HFFc6 (cell line): ENCODE results near the gene PPP3CA. TPM values are rescaled to one million over a fixed set of nuclear protein-coding genes. Genes with fewer than 3 reads are reported as not detected.
A peak's percentile ranks its signal among the peaks of the same experiment; 100 is the strongest.

Source experiments
- DNase-seq: peaks from one replicate; pipeline ENCODE4 v3.0.0-alpha.2; 2018
- H3K27ac Mint-ChIP-seq: 2 replicates; pipeline ENCODE4 v1.8.0; 2020; ENCODE audit warnings: mild to moderate bottlenecking, mixed read lengths
- H3K27me3 Mint-ChIP-seq: 2 replicates; pipeline ENCODE4 v1.8.0; 2021; ENCODE audit warnings: mild to moderate bottlenecking, moderate library complexity, mixed read lengths; ENCODE audit not compliant: insufficient read depth
- H3K36me3 Mint-ChIP-seq: 2 replicates; pipeline ENCODE4 v1.8.0; 2021; ENCODE audit warnings: low read depth, mixed read lengths
- H3K4me1 Mint-ChIP-seq: 2 replicates; pipeline ENCODE4 v1.8.0; 2020; ENCODE audit warnings: low read depth, mixed read lengths
- H3K4me3 Mint-ChIP-seq: 2 replicates; pipeline ENCODE4 v1.8.0; 2020; ENCODE audit warnings: mild to moderate bottlenecking, moderate library complexity, mixed read lengths
- H3K9me3 Mint-ChIP-seq: 2 replicates; pipeline ENCODE4 v1.8.0; 2020; ENCODE audit warnings: mild to moderate bottlenecking, mixed read lengths
- total RNA-seq, 6 experiments: library from RNA; stranded (reverse); fragmentation: NEBNext Ultra II Directional; extraction: Animal tissue kit (Norgen Biotek cat#: 25700); gene quantifications; 2 replicates in 1 of 6; 3 replicates in 5 of 6; pipeline ENCODE4 v1.2.3, GENCODE V29; 2021
- TF ChIP-seq, protein P1 (sequence below): fragments of 200-600 bp; sonication (generic); IDR thresholded peaks from 2 replicates; pipeline ENCODE4 v1.5.0; 2021; ENCODE audit warnings: antibody characterized with exemption, mild to moderate bottlenecking

Gene PPP3CA
- total RNA-seq, 6 experiments from 2014 or later, result 45.9 to 59.6 (median 55.0) TPM

DNA sequence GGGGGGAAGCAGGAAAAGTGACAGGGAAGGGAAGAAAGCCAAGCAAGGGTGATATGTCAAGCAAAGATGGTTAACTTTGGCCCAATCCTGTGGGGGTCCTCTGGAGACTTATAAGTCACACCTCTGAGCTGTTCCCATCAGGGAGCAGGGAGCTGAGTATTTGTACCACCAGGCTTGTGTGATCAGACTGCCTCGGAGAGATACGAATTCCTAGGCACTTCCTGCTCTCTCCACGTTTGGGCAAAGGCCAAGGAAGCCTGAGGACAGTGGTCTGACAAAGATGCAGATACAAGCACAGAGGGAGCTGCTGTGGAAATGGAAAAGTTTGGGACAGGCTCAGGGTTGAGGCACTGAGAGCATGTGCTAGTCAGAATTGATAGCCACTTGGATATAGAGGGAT is 10.4 kb upstream of the PPP3CA start:
- peaks cover 5% of the 10 kb centered on the region for H3K36me3 Mint-ChIP-seq
- no peaks in the 10 kb centered on the region; the same call in 1 of the 2 replicates for H3K27me3 Mint-ChIP-seq
- TF ChIP-seq, protein P1, sequence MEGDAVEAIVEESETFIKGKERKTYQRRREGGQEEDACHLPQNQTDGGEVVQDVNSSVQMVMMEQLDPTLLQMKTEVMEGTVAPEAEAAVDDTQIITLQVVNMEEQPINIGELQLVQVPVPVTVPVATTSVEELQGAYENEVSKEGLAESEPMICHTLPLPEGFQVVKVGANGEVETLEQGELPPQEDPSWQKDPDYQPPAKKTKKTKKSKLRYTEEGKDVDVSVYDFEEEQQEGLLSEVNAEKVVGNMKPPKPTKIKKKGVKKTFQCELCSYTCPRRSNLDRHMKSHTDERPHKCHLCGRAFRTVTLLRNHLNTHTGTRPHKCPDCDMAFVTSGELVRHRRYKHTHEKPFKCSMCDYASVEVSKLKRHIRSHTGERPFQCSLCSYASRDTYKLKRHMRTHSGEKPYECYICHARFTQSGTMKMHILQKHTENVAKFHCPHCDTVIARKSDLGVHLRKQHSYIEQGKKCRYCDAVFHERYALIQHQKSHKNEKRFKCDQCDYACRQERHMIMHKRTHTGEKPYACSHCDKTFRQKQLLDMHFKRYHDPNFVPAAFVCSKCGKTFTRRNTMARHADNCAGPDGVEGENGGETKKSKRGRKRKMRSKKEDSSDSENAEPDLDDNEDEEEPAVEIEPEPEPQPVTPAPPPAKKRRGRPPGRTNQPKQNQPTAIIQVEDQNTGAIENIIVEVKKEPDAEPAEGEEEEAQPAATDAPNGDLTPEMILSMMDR, result no peak
- H3K27ac Mint-ChIP-seq, result peak overlapping the region; percentile 66
- H3K9me3 Mint-ChIP-seq, result no peaks in the 10 kb centered on the region
- H3K4me1 Mint-ChIP-seq, result peaks cover 49% of the 10 kb centered on the region
- no peak for DNase-seq
- peak overlapping the region; percentile 13; the same call in 1 of the 2 replicates for H3K4me3 Mint-ChIP-seq

DNA sequence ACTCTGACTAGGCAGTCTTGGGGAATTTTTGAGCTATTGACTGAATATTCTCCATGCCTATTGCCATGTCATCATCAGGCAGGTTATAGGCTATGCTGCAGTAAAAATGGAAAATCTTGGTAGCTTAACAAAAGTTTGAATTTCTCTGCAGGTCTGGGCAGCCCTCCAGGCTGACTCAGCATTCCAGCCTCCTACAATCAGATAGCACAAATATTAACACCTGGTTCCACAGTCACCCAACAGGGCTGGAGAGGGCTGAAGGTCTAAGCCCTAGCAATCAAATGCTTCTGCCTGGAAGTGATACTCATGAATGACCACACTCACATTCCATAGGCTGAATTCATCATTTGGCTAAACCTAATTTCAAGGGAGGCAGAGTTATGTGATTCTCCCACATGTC is 9.6 kb upstream of the PPP3CA start:
- H3K4me3 Mint-ChIP-seq, result peak overlapping the region; percentile 75

DNA sequence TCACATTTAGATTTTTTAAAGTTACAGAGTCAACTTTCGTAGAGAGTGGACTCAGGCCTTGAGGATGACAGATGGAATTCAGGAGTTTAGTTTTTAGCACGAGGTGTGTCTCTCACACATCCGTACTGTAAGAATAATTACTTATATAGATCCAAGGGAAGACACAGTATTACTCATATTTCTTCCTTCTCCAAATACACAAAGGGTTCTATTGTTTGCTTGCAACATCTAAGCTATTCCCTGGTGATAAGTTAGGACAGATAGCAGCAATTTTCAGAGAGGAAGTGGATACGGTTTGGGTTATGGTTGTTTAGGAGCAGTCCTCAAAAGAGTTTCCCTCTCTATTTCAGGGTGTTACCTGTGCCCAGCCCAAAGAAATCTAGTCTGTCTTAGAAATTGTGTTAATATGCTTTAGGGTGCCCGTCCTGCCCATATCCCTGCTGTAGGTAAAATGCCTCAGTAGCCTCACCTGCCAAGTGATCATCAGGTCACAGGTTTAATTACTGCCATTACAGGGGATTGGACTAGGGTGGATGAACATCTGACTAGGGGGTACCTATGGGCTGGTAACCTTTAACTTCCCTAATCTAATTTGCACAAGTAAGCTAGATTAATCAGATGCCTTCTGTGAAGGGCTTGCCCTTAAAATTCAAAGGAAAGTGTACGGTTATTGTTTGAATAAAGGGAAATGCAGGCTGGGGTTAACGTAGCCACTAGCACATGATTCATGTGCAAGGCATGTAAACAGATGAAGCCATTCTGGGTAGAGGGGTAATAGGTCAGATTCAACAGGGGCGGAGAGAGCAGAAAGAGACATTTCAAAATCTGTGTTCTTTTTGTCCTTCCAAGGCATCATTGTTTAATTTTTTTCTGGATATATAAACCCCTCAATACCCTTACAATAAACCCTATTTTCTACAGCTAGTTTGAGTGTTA is 8.7 kb upstream of the PPP3CA start:
- H3K27ac Mint-ChIP-seq, result peak overlapping the region; percentile 84
- TF ChIP-seq, protein P1, result no peak
- peaks cover 49% of the 10 kb centered on the region for H3K4me1 Mint-ChIP-seq
- peak overlapping the region; percentile 75 for H3K4me3 Mint-ChIP-seq
- peak; percentile 82 for DNase-seq
- H3K27me3 Mint-ChIP-seq, result no peaks in the 10 kb centered on the region; the same call in 1 of the 2 replicates
- H3K36me3 Mint-ChIP-seq, result peaks cover 4% of the 10 kb centered on the region
- H3K9me3 Mint-ChIP-seq, result no peaks in the 10 kb centered on the region

More for the DNA sequence above, 9.6 kb upstream of the PPP3CA start:
- H3K27ac Mint-ChIP-seq, result peak overlapping the region; percentile 84
- peaks cover 5% of the 10 kb centered on the region for H3K36me3 Mint-ChIP-seq
- TF ChIP-seq, protein P1, result no peak
- peaks cover 49% of the 10 kb centered on the region for H3K4me1 Mint-ChIP-seq
- peak; percentile 93 for DNase-seq
- no peaks in the 10 kb centered on the region for H3K9me3 Mint-ChIP-seq
- no peaks in the 10 kb centered on the region; the same call in 1 of the 2 replicates for H3K27me3 Mint-ChIP-seq

DNA sequence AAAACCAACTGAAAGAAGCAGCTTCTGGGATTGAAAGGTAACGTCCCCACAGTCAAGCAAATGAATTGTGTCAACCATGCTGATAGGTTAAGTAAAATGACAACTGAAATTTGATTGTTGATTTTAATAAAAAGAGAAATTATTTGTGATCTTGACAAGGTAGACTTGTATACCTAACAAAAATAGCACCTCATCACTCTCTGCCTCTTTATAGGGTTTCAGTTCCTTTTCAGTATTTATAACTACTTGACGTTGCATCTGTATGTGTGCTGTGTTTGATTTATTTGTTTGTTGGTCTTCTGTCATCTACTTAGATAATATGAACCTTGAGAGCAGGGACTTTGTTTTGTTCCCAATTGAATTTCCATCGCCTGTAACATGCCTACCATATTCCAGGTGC is 7.9 kb upstream of the PPP3CA start:
- no peaks in the 10 kb centered on the region for H3K9me3 Mint-ChIP-seq
- no peak for DNase-seq
- TF ChIP-seq, protein P1, result no peak
- H3K36me3 Mint-ChIP-seq, result no peaks in the 10 kb centered on the region; the same call in 1 of the 2 replicates
- H3K27me3 Mint-ChIP-seq, result no peaks in the 10 kb centered on the region; the same call in 1 of the 2 replicates
- peaks cover 44% of the 10 kb centered on the region for H3K4me1 Mint-ChIP-seq
- H3K4me3 Mint-ChIP-seq, result no peak overlapping the region
- no peak overlapping the region for H3K27ac Mint-ChIP-seq

DNA sequence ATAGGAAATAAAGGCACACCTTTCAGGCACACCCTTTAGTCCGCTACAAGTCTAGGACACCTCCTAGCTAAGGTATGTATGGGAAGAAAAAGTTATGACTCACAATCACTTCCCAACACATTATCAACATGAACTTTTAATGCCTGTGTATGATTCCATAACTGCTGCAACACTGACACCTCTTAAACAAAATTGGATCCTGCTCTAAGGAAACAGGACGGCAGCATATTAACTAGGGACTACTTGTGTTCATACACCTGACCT is 2.4 kb upstream of the PPP3CA start:
- no peak for DNase-seq
- H3K4me3 Mint-ChIP-seq, result no peak overlapping the region
- no peak overlapping the region for H3K27ac Mint-ChIP-seq
- H3K4me1 Mint-ChIP-seq, result peaks cover 37% of the 10 kb centered on the region
- peaks cover 5% of the 10 kb centered on the region for H3K27me3 Mint-ChIP-seq
- TF ChIP-seq, protein P1, result no peak
- no peaks in the 10 kb centered on the region for H3K9me3 Mint-ChIP-seq
- no peaks in the 10 kb centered on the region for H3K36me3 Mint-ChIP-seq
